HG03460 (cell line): ENCODE measurements around the gene CFAP65.

Source experiments
- ATAC-seq: cut with Tn5 transposase; IDR thresholded peaks from one replicate; pipeline ENCODE4 v1.9.1; 2021; ENCODE audit not compliant: unreplicated experiment

Gene CFAP65

DNA sequence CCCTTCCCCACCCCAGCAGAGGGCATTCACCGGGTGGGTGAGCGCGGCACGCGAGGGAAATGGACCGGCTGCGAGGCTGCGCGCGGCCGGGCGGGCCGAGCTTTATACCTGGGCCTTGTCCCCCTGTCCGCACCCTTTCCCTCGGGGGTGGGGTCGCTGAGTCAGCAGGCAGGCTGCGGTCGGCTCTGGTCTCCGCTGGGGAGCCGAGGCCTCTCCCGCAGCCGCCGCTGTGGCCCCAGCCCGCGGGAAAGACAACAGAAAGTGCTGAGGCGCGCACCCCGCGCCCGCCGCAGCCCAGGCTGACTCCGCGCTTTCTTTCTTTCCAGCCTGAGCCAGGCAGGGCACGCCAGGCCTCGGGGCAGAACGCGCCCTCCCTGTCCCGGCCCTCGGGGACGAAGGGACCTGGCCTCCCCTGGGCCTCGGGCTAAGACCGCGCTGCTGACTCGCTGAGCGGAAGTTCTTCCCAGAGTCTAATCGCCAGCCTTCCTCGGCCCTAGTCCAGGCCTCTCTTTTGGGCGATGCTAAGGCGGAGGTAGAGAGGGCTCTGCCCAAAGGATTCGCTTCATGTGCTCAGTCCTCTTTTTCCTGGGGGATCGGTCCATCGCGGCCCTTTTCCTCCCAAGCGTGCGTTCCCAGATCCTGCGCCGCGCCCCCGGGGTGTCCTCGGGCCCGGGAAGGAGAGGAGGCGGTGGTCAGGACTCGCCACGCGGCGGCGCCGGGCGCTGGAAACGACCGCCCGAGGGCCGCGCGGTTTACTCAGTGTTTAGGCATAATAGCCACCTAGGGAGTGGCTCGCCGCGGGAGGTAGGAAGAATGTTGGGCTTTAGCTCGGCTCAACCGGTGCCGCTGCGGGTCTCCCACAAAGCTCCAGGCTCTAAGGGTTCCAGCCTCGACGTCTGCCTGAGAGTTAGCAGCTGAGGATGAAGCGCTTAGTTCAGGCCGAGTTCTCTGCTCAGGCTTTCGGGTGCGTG lies 47.7 kb downstream of the CFAP65 start, which contains the start of gene CRYBA2:
TSS of gene CRYBA2 (minus strand) at position 78 of the 971 bp plus-strand sequence. CDS start 246 bp downstream, outside the sequence.
- ATAC-seq: no peak

- ATAC-seq: no peak
Observed at GRCh38 chr2:218992703-218993344, 48.5 kb downstream of the CFAP65 start.

GRCh38 chr2:218992196-218992595 lies 49.1 kb downstream of the CFAP65 start:
- no peak for ATAC-seq

DNA sequence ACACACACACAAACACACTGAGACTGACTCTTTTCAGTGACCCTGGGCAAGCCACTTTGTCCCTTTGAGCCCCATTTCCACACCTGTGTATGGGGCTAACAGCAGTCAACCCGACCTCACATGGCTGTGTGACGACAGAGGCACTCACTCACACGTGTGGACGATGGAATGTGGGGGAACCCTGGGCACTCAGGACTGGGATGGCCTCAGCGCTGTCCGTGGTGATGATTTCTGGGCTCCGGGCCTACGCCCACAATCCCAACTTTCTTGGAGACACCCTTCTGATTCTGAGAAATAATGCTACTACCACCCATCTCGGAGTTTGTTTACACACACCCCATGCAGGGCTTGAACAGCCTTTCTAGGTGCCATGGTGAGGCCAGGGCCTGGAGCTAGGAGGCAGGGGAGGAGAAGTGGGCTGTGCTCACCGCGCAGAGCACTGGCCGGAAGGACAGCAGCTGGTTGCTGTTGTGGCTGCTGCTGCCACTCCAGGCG lies 49.6 kb downstream of the CFAP65 start:
- ATAC-seq: no peak

- no peak for ATAC-seq
Observed at GRCh38 chr2:218990612-218991011, 50.7 kb downstream of the CFAP65 start.

- no peak for ATAC-seq
Observed at GRCh38 chr2:218990052-218990451, 51.3 kb downstream of the CFAP65 start.

DNA sequence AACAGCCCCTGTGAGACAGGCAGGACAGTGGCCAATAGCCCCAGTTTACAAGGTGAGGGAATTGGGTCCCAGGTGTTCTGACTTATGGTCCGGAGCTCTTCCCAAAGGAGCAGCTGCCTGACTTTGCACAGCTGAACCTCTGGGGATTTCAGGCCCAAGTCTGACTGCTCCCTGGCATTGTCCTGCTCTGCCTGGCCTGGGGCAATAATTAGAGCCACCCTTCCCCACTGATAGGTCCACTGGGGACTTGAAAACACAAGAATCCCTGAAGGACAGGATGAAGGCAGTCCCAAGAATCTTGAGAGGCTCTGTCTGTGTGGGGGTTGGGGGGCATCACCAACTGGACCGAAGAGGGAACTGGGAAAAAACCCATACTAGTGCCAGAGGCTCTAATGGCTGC lies 52.7 kb downstream of the CFAP65 start:
- ATAC-seq: no peak

DNA sequence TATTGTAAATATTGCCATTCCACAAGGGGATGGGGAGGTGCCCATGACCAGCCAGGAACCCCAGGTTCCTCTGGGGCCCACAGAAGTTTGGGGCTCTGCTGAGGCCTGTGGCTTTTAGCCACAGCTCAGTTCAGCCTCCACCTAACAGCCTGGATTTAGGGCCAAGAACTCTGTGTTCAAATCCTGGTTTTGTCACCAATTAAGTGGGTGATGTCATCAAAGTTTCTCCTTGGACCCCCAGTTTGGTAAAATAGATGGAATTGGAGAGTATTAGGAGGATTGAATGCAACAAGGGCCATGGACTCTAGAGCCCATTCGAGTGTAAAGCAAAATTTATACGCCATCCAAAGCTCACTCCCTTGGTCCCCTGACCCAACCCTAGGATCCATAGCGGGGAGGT lies 53.2 kb downstream of the CFAP65 start:
- ATAC-seq: no peak

GRCh38 chr2:218986148-218986761 lies 55.1 kb downstream of the CFAP65 start:
- no peak for ATAC-seq

DNA sequence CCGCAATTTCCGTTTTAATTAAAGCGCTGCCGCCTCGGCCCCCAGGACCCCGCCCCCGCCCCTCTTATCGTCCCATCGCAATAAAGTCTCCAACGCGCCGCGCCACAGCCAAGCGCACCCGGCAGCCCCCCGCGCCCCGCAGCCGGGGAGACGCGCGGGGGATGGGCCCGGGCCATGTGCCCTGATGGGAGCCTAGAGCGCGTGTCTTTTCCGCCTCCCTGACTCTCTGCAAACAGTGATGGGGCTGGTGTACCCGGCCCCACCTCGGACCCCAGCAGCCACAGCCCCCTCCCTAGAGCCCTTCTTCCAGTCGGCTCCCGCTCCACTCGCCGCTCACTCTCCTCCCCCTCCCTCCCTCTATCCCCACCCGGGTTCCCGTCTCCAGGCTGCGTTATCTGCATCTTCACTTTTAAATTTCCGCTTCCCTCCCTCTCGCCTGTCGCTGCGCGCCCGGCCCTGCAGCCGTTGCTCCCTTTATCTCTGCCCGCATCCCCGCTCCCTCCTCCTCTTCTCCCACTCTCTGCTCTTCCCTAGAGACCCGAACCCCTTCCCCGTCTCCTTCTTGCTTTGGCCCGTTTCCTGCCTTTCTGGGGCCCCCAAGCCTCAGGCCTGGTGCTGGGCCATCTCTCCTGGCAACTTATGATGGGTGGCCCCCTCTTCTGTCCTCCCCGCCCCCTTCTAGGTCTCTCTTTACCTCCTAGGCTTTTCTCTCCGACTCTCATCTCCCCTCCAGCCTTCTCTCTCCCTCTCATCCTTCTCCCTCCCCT lies 55.8 kb downstream of the CFAP65 start:
- ATAC-seq: no peak

- ATAC-seq: no peak
Observed at GRCh38 chr2:218985021-218985324, 56.3 kb downstream of the CFAP65 start, which contains the start of gene FEV. Gene FEV, minus strand, starts transcription at chr2:218985184. Its CDS starts 109 bp downstream, at chr2:218985075.

DNA sequence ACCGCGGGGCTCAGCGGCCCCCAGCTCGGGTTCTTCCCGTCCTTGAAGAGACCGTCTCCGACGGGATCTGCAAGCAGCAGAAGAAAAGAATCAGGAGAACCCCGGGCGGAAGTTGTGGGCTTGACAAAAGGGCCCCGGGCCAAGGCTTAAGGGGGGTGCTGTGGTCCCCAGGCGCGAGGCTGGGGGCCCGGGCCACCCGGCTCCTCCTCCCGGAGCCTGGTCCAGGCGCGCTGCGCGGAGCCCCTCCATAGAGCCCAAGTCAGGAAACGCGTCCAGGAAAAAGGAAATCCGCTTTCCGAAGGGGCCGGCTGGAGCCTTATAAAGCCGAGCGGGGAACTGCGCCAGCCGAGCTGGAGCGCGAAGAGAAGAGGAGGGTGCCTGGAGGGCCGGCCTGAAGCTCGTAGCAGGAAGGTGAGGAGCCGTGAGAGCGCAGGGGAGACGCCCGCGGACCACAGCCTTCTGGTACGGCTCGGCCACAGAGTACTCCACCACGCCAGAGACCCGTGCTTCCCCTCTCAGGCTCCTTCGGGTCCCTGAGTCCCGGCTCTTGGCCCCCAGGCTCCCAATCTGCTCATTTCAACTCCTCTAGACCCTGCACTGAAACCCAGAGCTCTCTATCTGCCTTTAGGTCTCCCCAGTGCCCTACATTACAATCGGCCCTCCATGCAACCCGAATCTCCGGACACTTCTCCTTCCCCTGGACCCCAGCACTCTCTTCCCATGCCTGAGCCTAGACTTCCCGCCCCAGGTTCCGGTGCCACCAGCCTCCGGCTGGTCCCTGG lies 56.9 kb downstream of the CFAP65 start:
- no peak for ATAC-seq

GRCh38 chr2:218983934-218984238 lies 57.4 kb downstream of the CFAP65 start:
- ATAC-seq: no peak

GRCh38 chr2:218983263-218983933 lies 57.9 kb downstream of the CFAP65 start:
- ATAC-seq: no peak

DNA sequence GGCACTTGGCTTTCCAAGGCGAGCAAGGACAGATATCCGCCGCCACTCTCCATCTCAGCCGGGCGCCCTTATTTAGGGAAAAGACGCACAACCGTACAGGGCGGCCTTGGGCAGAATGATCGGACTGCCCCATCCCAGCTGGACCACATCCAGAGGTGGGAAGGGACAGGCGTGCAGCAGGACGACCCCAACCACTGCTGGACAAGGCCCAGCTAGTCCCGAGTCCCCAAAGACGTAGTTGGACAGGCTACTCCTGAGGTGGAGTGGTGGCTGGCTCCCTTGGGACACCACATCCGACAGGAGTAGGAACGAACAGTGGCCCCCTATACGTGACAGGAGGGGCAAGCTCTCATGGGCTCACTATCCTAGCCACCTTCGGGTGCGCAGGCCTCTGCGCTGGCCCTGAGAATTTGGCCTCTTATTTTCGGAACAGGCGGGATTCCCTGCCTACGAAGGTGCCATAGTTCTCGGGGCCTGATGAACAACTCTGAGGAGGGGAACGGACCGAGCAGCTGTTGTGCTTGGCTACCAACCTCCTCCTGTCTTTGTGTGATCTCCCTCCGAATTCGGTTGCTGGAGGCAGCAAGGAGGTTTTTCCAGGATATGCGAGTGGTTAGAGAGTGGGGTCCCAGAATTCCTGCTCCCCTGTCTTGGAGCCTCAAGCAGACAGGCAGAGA lies 58.6 kb downstream of the CFAP65 start:
- ATAC-seq: no peak

- no peak for ATAC-seq
Observed at GRCh38 chr2:218981881-218982585, 59.3 kb downstream of the CFAP65 start.

- no peak for ATAC-seq
Observed at GRCh38 chr2:218981390-218981880, 59.9 kb downstream of the CFAP65 start.

DNA sequence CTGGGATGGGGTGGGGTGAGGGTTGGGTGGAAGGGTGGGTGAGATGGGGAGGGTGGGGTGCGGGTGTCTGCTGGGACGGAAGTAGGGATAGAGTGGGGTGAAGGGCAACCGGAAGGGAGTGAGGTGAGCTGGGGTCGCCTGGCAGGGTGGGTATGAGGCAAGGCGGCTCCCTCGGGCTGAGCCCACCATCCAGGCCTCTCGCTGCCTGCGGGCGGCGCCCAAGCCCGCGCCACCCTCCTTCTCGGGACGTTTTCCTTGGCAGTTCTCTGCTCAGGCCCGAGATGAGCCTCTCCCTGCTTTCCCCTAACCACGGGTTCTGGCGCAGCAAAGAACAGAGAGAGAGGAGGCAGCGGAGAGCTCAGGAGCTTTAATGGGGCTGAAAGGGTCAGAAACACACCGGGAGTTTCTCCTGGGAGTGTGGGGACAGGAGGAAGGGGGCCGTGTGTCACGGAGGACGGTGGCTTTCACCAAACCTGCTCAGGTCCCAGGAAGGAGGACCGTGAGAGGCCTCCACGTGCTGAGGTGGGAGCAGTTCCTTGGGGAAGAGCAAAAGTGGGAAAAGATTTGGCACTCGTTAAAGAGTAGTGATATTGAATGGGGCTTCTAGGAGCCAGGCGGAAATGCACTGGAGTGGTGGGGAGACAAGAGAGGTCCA lies 60.5 kb downstream of the CFAP65 start:
- ATAC-seq: no peak
